HAP-1 (cell line): ENCODE data around the gene GRK6.

Experiments used
- DNase-seq, 2 experiments: peaks; one replicate each; pipeline ENCODE4 v3.0.0-alpha.2; 2016 to 2020; ENCODE audit warnings: low spot score in 2 of 2
- H3K27me3 ChIP-seq: fragments of 250-450 bp; sonication (Bioruptor Pico); 2 replicates; pipeline ENCODE4 v1.5.1; 2020; ENCODE audit warnings: low read depth, mild to moderate bottlenecking, moderate library complexity
- H3K36me3 ChIP-seq: fragments of 250-450 bp; sonication (Bioruptor Pico); replicated peaks from 2 replicates; pipeline ENCODE4 v1.5.1; 2020; ENCODE audit warnings: mild to moderate bottlenecking
- H3K4me1 ChIP-seq: fragments of 250-450 bp; sonication (Bioruptor Pico); 2 replicates; pipeline ENCODE4 v1.5.1; 2020; ENCODE audit warnings: mild to moderate bottlenecking
- H3K4me3 ChIP-seq: fragments of 250-450 bp; sonication (Bioruptor Pico); 2 replicates; pipeline ENCODE4 v1.5.1; 2020; ENCODE audit warnings: mild to moderate bottlenecking, moderate library complexity
- H3K9me3 ChIP-seq: fragments of 250-450 bp; sonication (Bioruptor Pico); 2 replicates; pipeline ENCODE4 v1.5.1; 2020; ENCODE audit warnings: mild to moderate bottlenecking, moderate library complexity
- in situ Hi-C: fragments of 300-500 bp; cut with MboI; formaldehyde crosslinking; loops from 3 replicates; pipeline ENCODE4 v1.14.3; 2020; ENCODE audit warnings: low sequenced_read_pairs, inconsistent platforms, mixed read lengths

Gene GRK6

GRCh38 chr5:177487975-177488374 lies 61.5 kb downstream of the GRK6 start:
- Histone ChIP-seq H3K9me3 (no peaks in the 10 kb centered on the region), H3K4me3 (no peak overlapping the region), H3K4me1 (no peaks in the 10 kb centered on the region), H3K27me3 (no peaks in the 10 kb centered on the region), H3K36me3 (peaks cover 68% of the 10 kb centered on the region)
- in situ Hi-C loops: no loop called here
- no peak for DNase-seq

- in situ Hi-C loops: no loop called here
- H3K4me3 ChIP-seq: no peak overlapping the region
- H3K36me3 ChIP-seq: peaks cover 70% of the 10 kb centered on the region
- no peaks in the 10 kb centered on the region for H3K9me3 ChIP-seq
- H3K4me1 ChIP-seq: no peaks in the 10 kb centered on the region
- DNase-seq: no peak
- H3K27me3 ChIP-seq: no peaks in the 10 kb centered on the region
These were observed 62.7 kb downstream of the GRK6 start for GRCh38 chr5:177489119-177489716.

GRCh38 chr5:177490311-177490991 lies 64.0 kb downstream of the GRK6 start:
- Histone ChIP-seq H3K4me3 (no peak overlapping the region), H3K36me3 (peaks cover 76% of the 10 kb centered on the region), H3K9me3 (no peaks in the 10 kb centered on the region), H3K4me1 (peaks cover 7% of the 10 kb centered on the region), H3K27me3 (no peaks in the 10 kb centered on the region)
- no peak for DNase-seq
- in situ Hi-C loops: no loop called here

- in situ Hi-C loops: no loop called here
- H3K4me3 ChIP-seq: no peak overlapping the region
- peaks cover 81% of the 10 kb centered on the region for H3K36me3 ChIP-seq
- H3K9me3 ChIP-seq: no peaks in the 10 kb centered on the region
- H3K27me3 ChIP-seq: no peaks in the 10 kb centered on the region
- H3K4me1 ChIP-seq: peaks cover 12% of the 10 kb centered on the region
- no peak for DNase-seq
These were observed 64.5 kb downstream of the GRK6 start for GRCh38 chr5:177490992-177491391.

GRCh38 chr5:177491429-177491945 lies 65.0 kb downstream of the GRK6 start:
- H3K4me1 ChIP-seq: peaks cover 17% of the 10 kb centered on the region
- H3K9me3 ChIP-seq: no peaks in the 10 kb centered on the region
- in situ Hi-C loops: no loop called here
- H3K36me3 ChIP-seq: peaks cover 79% of the 10 kb centered on the region
- DNase-seq: peak in 1 of 2 experiments; percentile 74
- no peak overlapping the region for H3K4me3 ChIP-seq
- no peaks in the 10 kb centered on the region for H3K27me3 ChIP-seq

GRCh38 chr5:177491983-177492746 lies 65.7 kb downstream of the GRK6 start:
- no peak for DNase-seq
- Histone ChIP-seq H3K36me3 (peaks cover 76% of the 10 kb centered on the region), H3K27me3 (no peaks in the 10 kb centered on the region), H3K9me3 (no peaks in the 10 kb centered on the region), H3K4me1 (peaks cover 18% of the 10 kb centered on the region), H3K4me3 (no peak overlapping the region)
- in situ Hi-C loops: no loop called here
